Neural cell (in vitro differentiated cells): ENCODE data around the gene SOCS6. TPM values are rescaled to one million over a fixed set of nuclear protein-coding genes. Genes with fewer than 3 reads are reported as not detected.

ENCODE experiments used
- H2AFZ ChIP-seq: fragments of 200-600, 300-800 bp; sonication (generic), shearing (Covaris generic); 2 replicates; pipeline ENCODE4 v1.6.0; 2014; ENCODE audit warnings: low read depth, mild to moderate bottlenecking, antibody characterized with exemption, low read length, moderate library complexity
- H3F3A ChIP-seq: fragments of 200-600 bp; shearing (Covaris generic); 2 replicates; pipeline ENCODE4 v1.6.1; 2016; ENCODE audit warnings: mild to moderate bottlenecking, moderate library complexity, mixed read lengths, antibody characterized with exemption, low read length; ENCODE audit not compliant: insufficient read depth, poor library complexity, severe bottlenecking
- H3K27ac ChIP-seq: fragments of 200-600, 300-800 bp; sonication (generic), shearing (Covaris generic); 2 replicates; pipeline ENCODE4 v1.5.1; 2014; ENCODE audit warnings: mild to moderate bottlenecking, low read length, moderate library complexity
- H3K27me3 ChIP-seq: fragments of 300-800, 200-600 bp; sonication (generic), shearing (Covaris generic); 2 replicates; pipeline ENCODE4 v1.6.0; 2014; ENCODE audit warnings: mild to moderate bottlenecking, low read depth, low read length, moderate library complexity; ENCODE audit not compliant: insufficient read depth
- H3K36me3 ChIP-seq: fragments of 300-800, 200-600 bp; sonication (generic), shearing (Covaris generic); 2 replicates; pipeline ENCODE4 v1.5.1; 2014; ENCODE audit warnings: mild to moderate bottlenecking, antibody characterized with exemption, low read length, moderate library complexity; ENCODE audit not compliant: insufficient read depth
- H3K4me2 ChIP-seq: fragments of 300-800, 200-600 bp; sonication (generic), shearing (Covaris generic); 2 replicates; pipeline ENCODE4 v1.6.0; 2014; ENCODE audit warnings: mild to moderate bottlenecking, low read length
- H3K4me3 ChIP-seq: fragments of 300-800, 200-600 bp; sonication (generic), shearing (Covaris generic); 2 replicates; pipeline ENCODE4 v1.5.1; 2014; ENCODE audit warnings: mild to moderate bottlenecking, low read length, moderate library complexity
- H3K79me2 ChIP-seq: fragments of 200-600 bp; shearing (Covaris generic); replicated peaks from 2 replicates; pipeline ENCODE4 v1.6.0; 2014; ENCODE audit warnings: mild to moderate bottlenecking, low read length, moderate library complexity; ENCODE audit not compliant: insufficient read depth
- H3K9ac ChIP-seq: fragments of 300-800, 200-600 bp; sonication (generic), shearing (Covaris generic); 2 replicates; pipeline ENCODE4 v1.6.1; 2016; ENCODE audit warnings: mild to moderate bottlenecking, low read length, mixed read lengths
- H3K9me2 ChIP-seq: fragments of 200-600 bp; shearing (Covaris generic); 2 replicates; pipeline ENCODE4 v1.6.1; 2016; ENCODE audit warnings: mild to moderate bottlenecking, low read length, mixed read lengths; ENCODE audit not compliant: insufficient read depth
- H3K9me3 ChIP-seq: fragments of 200-600, 300-800 bp; sonication (generic), shearing (Covaris generic); 2 replicates; pipeline ENCODE4 v1.6.1; 2016; ENCODE audit warnings: mild to moderate bottlenecking, mixed run types, low read length, moderate library complexity, mixed read lengths
- H4K20me1 ChIP-seq: fragments of 200-600 bp; shearing (Covaris generic); 2 replicates; pipeline ENCODE4 v1.6.1; 2016; ENCODE audit warnings: mild to moderate bottlenecking, mixed run types; ENCODE audit not compliant: insufficient read depth
- CTCF ChIP-seq: fragments of 450-650 bp; IDR thresholded peaks from 2 replicates; pipeline ENCODE4 v1.5.1; 2014; ENCODE audit warnings: antibody characterized with exemption, mild to moderate bottlenecking, moderate library complexity; ENCODE audit not compliant: poor library complexity, severe bottlenecking
- EP300 ChIP-seq: fragments of 450-650 bp; conservative IDR thresholded peaks from 2 replicates; pipeline ENCODE4 v1.6.1; 2014; ENCODE audit warnings: antibody characterized with exemption, mild to moderate bottlenecking, moderate library complexity; ENCODE audit not compliant: poor library complexity, severe bottlenecking
- EZH2 ChIP-seq: fragments of 200-600, 300-800 bp; shearing (Covaris generic), sonication (generic); IDR thresholded peaks from 2 replicates; pipeline ENCODE4 v1.6.1; 2014; ENCODE audit warnings: antibody characterized with exemption, low read length, borderline replicate concordance, mild to moderate bottlenecking; ENCODE audit not compliant: insufficient read depth, poor library complexity, severe bottlenecking
- MXI1 ChIP-seq: fragments of 450-650 bp; conservative IDR thresholded peaks from 2 replicates; pipeline ENCODE4 v1.6.1; 2014; ENCODE audit warnings: antibody characterized with exemption, mild to moderate bottlenecking; ENCODE audit not compliant: poor library complexity, severe bottlenecking
- POLR2AphosphoS5 ChIP-seq: IDR thresholded peaks from 2 replicates; pipeline ENCODE4 v1.6.1; 2012
- RAD21 ChIP-seq: fragments of 450-650 bp; conservative IDR thresholded peaks from 2 replicates; pipeline ENCODE4 v1.6.1; 2014; ENCODE audit warnings: antibody characterized with exemption, mild to moderate bottlenecking, moderate library complexity
- REST ChIP-seq: IDR thresholded peaks from 2 replicates; pipeline ENCODE4 v1.6.1; 2012; ENCODE audit warnings: borderline replicate concordance
- SMC3 ChIP-seq: fragments of 450-650 bp; conservative IDR thresholded peaks from 2 replicates; pipeline ENCODE4 v1.6.1; 2014; ENCODE audit warnings: antibody characterized with exemption, mild to moderate bottlenecking, moderate library complexity; ENCODE audit not compliant: poor library complexity
- TAF1 ChIP-seq: IDR thresholded peaks from 2 replicates; pipeline ENCODE4 v1.6.1; 2012; ENCODE audit warnings: low read depth
- polyA plus RNA-seq: library from polyadenylated mRNA; depleted of rRNA; stranded (reverse); fragments of >200 nt; gene quantifications from 2 replicates; pipeline ENCODE4 v1.2.3, GENCODE V29; 2014

SOCS6 gene
- polyA plus RNA-seq, 1 donor from 2014 or later = 21.9 TPM

GRCh38 chr18:70328169-70328568 lies 39.3 kb downstream of the SOCS6 start:
- H4K20me1 ChIP-seq = no peaks in the 10 kb centered on the region
- no peak overlapping the region for H2AFZ ChIP-seq
- H3K9me2 ChIP-seq = no peaks in the 10 kb centered on the region
- TF ChIP-seq POLR2AphosphoS5 (no peak), REST (no peak), EP300 (no peak), SMC3 (no peak), EZH2 (no peak), MXI1 (no peak), CTCF (no peak), TAF1 (no peak), RAD21 (no peak)
- peaks cover 4% of the 10 kb centered on the region for H3K9me3 ChIP-seq
- H3K79me2 ChIP-seq = peaks cover 19% of the 10 kb centered on the region
- no peaks in the 10 kb centered on the region for H3K27me3 ChIP-seq
- peaks cover 9% of the 10 kb centered on the region for H3K36me3 ChIP-seq
- H3F3A ChIP-seq = no peaks in the 10 kb centered on the region
- no peak overlapping the region for H3K9ac ChIP-seq
- H3K27ac ChIP-seq = no peak overlapping the region
- no peak overlapping the region for H3K4me3 ChIP-seq
- no peak overlapping the region for H3K4me2 ChIP-seq

- no peak for TF ChIP-seq REST
- TF ChIP-seq SMC3 = no peak
- TF ChIP-seq TAF1 = no peak
- TF ChIP-seq RAD21 = no peak
- TF ChIP-seq CTCF = no peak
- Histone ChIP-seq H3K36me3 (peaks cover 9% of the 10 kb centered on the region), H2AFZ (no peak overlapping the region), H3K9me3 (peaks cover 4% of the 10 kb centered on the region), H4K20me1 (no peaks in the 10 kb centered on the region), H3K79me2 (peaks cover 19% of the 10 kb centered on the region), H3K27me3 (no peaks in the 10 kb centered on the region), H3F3A (no peaks in the 10 kb centered on the region), H3K4me2 (no peak overlapping the region), H3K27ac (no peak overlapping the region), H3K9ac (no peak overlapping the region), H3K9me2 (no peaks in the 10 kb centered on the region), H3K4me3 (no peak overlapping the region)
Observed at GRCh38 chr18:70329071-70329470, 40.2 kb downstream of the SOCS6 start.
